Trophoblast cell (in vitro differentiated cells and primary cell): ENCODE measurements around the gene MUL1.

ENCODE experiments used
- DNase-seq, 2 donors: peaks; one replicate each; pipeline ENCODE4 v3.0.0-alpha.2; 2016
- H2AFZ ChIP-seq: 2 replicates; pipeline ENCODE4 v1.6.1; 2013; ENCODE audit warnings: low read length, moderate library complexity, mild to moderate bottlenecking; ENCODE audit not compliant: insufficient read depth, poor library complexity
- H2AK5ac ChIP-seq: 2 replicates; pipeline ENCODE4 v1.6.1; 2013; ENCODE audit warnings: mild to moderate bottlenecking, low read length
- H2BK120ac ChIP-seq: 2 replicates; pipeline ENCODE4 v1.6.1; 2013; ENCODE audit warnings: low read length, mild to moderate bottlenecking, moderate library complexity; ENCODE audit not compliant: insufficient read depth, poor library complexity
- H2BK12ac ChIP-seq: 2 replicates; pipeline ENCODE4 v1.6.1; 2013; ENCODE audit warnings: mild to moderate bottlenecking, low read length, moderate library complexity
- H2BK5ac ChIP-seq: 2 replicates; pipeline ENCODE4 v1.6.1; 2013; ENCODE audit warnings: low read length, low read depth, moderate library complexity, mild to moderate bottlenecking; ENCODE audit not compliant: poor library complexity
- H3K14ac ChIP-seq: 2 replicates; pipeline ENCODE4 v1.6.1; 2013; ENCODE audit warnings: mild to moderate bottlenecking, low read length
- H3K18ac ChIP-seq: 2 replicates; pipeline ENCODE4 v1.6.1; 2013; ENCODE audit warnings: mild to moderate bottlenecking, low read length
- H3K23ac ChIP-seq: 2 replicates; pipeline ENCODE4 v1.6.1; 2013; ENCODE audit warnings: low read length
- H3K27ac ChIP-seq: 2 replicates; pipeline ENCODE4 v1.5.1; 2013; ENCODE audit warnings: low read depth, mild to moderate bottlenecking, inconsistent platforms, low read length, moderate library complexity
- H3K27me3 ChIP-seq: 2 replicates; pipeline ENCODE4 v1.6.1; 2013; ENCODE audit warnings: inconsistent platforms, mild to moderate bottlenecking, low read length, moderate library complexity; ENCODE audit not compliant: insufficient read depth
- H3K36me3 ChIP-seq, 2 experiments: 1 replicate in 1 of 2; 2 replicates in 1 of 2; pipeline ENCODE4 v1.6.1; 2013; ENCODE audit warnings: low read length in 2 of 2, mild to moderate bottlenecking in 2 of 2, moderate library complexity in 1 of 2; ENCODE audit not compliant: insufficient read depth in 2 of 2, control insufficient read depth in 1 of 2
- H3K4ac ChIP-seq: 2 replicates; pipeline ENCODE4 v1.6.1; 2013; ENCODE audit warnings: low read depth, mild to moderate bottlenecking, low read length, moderate library complexity
- H3K4me1 ChIP-seq, 2 experiments: 1 replicate in 1 of 2; 2 replicates in 1 of 2; pipeline ENCODE4 v1.6.1; 2013; ENCODE audit warnings: low read length in 2 of 2, mild to moderate bottlenecking in 2 of 2, moderate library complexity in 1 of 2; ENCODE audit not compliant: insufficient read depth in 2 of 2, control insufficient read depth in 1 of 2
- H3K4me2 ChIP-seq: 2 replicates; pipeline ENCODE4 v1.6.1; 2013; ENCODE audit warnings: inconsistent platforms, mild to moderate bottlenecking, low read length, moderate library complexity
- H3K4me3 ChIP-seq: 2 replicates; pipeline ENCODE4 v1.5.1; 2013; ENCODE audit warnings: mild to moderate bottlenecking, low read depth, low read length, inconsistent platforms
- H3K79me1 ChIP-seq: one replicate; pipeline ENCODE4 v1.6.1; 2013; ENCODE audit warnings: low read length
- H3K79me2 ChIP-seq: 2 replicates; pipeline ENCODE4 v1.6.1; 2013; ENCODE audit warnings: low read length, mild to moderate bottlenecking; ENCODE audit not compliant: control insufficient read depth, insufficient read depth, poor library complexity
- H3K9ac ChIP-seq: 2 replicates; pipeline ENCODE4 v1.6.1; 2013; ENCODE audit warnings: mild to moderate bottlenecking, low read length
- H3K9me3 ChIP-seq: 2 replicates; pipeline ENCODE4 v1.6.1; 2013; ENCODE audit warnings: low read depth, mild to moderate bottlenecking, control low read depth, inconsistent platforms, low read length; ENCODE audit not compliant: insufficient read depth
- H4K12ac ChIP-seq: 2 replicates; pipeline ENCODE4 v1.6.1; 2013; ENCODE audit warnings: low read depth, mild to moderate bottlenecking, low read length, moderate library complexity
- H4K8ac ChIP-seq: 2 replicates; pipeline ENCODE4 v1.6.1; 2013; ENCODE audit warnings: low read depth, mild to moderate bottlenecking, low read length, moderate library complexity
- H4K91ac ChIP-seq: one replicate; pipeline ENCODE4 v1.6.1; 2013; ENCODE audit warnings: low read depth, mild to moderate bottlenecking, low read length, moderate library complexity
- WGBS: extraction: QIAGEN DNeasy Blood & Tissue Kit; methylation state at CpG from one replicate; pipeline ENCODE4 v1.1.7; 2013; ENCODE audit warnings: missing lambda C conversion rate; ENCODE audit not compliant: insufficient read length, insufficient coverage; ENCODE audit errors: extremely low coverage; 5-methylcytosine and 5-hydroxymethylcytosine counted together

MUL1 gene

DNA sequence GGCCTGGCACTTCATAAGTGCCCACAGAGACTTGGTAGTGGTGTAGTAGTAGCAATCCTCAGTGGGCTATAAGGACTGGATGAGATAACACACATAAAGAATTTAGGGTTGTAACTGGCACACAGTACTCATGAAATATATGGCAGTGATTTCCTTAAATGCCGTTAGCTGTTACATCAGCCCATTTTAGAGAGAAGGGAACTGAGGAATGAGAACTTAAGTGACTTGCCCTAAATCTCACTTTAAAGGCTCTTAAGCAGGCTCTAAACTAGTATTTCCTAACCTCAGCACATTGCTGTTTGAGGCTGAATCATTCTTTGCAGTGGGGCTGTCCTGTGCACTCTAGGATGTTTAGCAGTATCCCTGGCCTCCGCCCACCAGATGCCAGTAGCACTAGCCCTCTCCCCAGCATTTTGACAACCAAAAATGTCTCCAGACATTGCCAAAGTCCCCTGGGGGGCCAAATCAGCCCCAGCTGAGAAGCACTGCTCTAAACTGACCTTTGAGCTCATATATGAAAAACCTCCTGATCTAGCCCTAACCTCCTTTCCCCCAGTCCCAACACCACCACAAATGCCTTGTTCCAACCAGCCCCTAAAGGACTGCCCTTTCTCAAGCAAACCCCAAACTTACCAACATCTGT is 33.5 kb downstream of the MUL1 start:
- Histone ChIP-seq H3K4me1 (peaks cover 13% of the 10 kb centered on the region in 2 experiments), H3K9ac (no peak overlapping the region), H3K4ac (no peak overlapping the region), H3K79me2 (no peaks in the 10 kb centered on the region), H4K8ac (no peak overlapping the region), H3K4me3 (no peak overlapping the region), H2AFZ (no peak overlapping the region), H3K36me3 (no peaks in the 10 kb centered on the region), H2BK120ac (no peak overlapping the region), H3K27ac (no peak overlapping the region), H3K14ac (no peak overlapping the region), H3K23ac (no peak overlapping the region), H3K79me1 (no peaks in the 10 kb centered on the region), H3K18ac (no peak overlapping the region), H3K27me3 (no peaks in the 10 kb centered on the region), H3K4me2 (no peak overlapping the region), H2AK5ac (no peak overlapping the region), H4K12ac (no peak overlapping the region), H2BK12ac (no peak overlapping the region), H3K9me3 (no peaks in the 10 kb centered on the region), H2BK5ac (no peak overlapping the region), H4K91ac (no peak overlapping the region)
- DNase-seq = no peak
- WGBS = no CpG with 5 or more reads among the region's 2 CpGs

- H4K12ac ChIP-seq = no peak overlapping the region
- no peaks in the 10 kb centered on the region for H3K79me1 ChIP-seq
- H2BK12ac ChIP-seq = no peak overlapping the region
- H3K4me3 ChIP-seq = no peak overlapping the region
- no CpG with 5 or more reads among the region's 4 CpGs for WGBS
- H2BK120ac ChIP-seq = no peak overlapping the region
- no peaks in the 10 kb centered on the region for H3K79me2 ChIP-seq
- no peak for DNase-seq
- no peak overlapping the region for H2AFZ ChIP-seq
- H2AK5ac ChIP-seq = no peak overlapping the region
- no peak overlapping the region for H4K91ac ChIP-seq
- no peaks in the 10 kb centered on the region for H3K9me3 ChIP-seq
- H2BK5ac ChIP-seq = no peak overlapping the region
- no peak overlapping the region for H3K23ac ChIP-seq
- H3K27ac ChIP-seq = no peak overlapping the region
- no peaks in the 10 kb centered on the region for H3K36me3 ChIP-seq
- H3K9ac ChIP-seq = no peak overlapping the region
- peaks cover 13% of the 10 kb centered on the region in 2 experiments for H3K4me1 ChIP-seq
- H4K8ac ChIP-seq = no peak overlapping the region
- H3K14ac ChIP-seq = no peak overlapping the region
- no peak overlapping the region for H3K4ac ChIP-seq
- no peaks in the 10 kb centered on the region for H3K27me3 ChIP-seq
- no peak overlapping the region for H3K4me2 ChIP-seq
- no peak overlapping the region for H3K18ac ChIP-seq
Observed at GRCh38 chr1:20473894-20474293, 34.1 kb downstream of the MUL1 start.

DNA sequence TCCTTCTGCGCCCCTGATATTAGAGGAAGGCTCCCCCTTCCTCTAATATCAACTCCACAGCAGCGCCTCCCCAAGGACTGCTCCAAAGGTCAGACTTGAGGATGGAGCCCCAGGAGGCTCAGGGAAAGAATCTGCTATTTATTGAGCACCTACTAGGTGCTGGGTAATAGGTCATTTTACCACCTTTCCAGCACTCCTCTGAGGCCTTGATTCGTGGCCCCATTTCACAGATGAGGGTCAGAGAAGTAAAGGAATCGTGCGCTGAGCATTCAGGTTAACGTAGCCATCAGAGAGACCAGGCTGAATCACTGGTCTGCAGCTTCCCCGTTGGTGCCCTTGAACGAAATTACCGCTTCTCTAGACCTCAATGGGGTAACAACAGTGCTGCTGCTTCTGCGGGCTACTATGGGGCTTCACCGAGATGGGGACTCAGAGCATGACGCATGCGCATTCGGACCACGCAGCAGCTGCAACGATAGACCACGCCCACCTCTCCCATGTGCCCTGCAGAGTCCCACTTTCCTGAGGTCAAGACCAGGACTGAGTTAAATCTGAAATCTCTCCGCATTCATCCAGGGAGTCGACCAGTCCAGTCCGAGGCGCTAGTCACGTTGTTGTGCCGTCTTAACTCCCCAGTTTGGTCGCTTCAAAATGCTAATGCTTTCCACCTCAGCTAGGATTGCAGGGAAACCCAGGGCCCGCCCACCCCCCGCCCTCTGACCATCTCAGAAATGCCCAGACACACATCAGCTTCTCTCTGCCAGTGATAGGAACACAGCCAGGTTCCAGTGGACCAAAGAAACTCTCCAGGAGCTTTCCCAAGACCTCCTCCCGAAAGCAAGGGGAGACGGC is 34.9 kb downstream of the MUL1 start:
- no peaks in the 10 kb centered on the region for H3K27me3 ChIP-seq
- no peak overlapping the region for H3K4me3 ChIP-seq
- H3K79me2 ChIP-seq = no peaks in the 10 kb centered on the region
- H2BK120ac ChIP-seq = no peak overlapping the region
- peaks cover 13% of the 10 kb centered on the region in 2 experiments for H3K4me1 ChIP-seq
- no CpG with 5 or more reads among the region's 28 CpGs for WGBS
- H3K4ac ChIP-seq = no peak overlapping the region
- H4K12ac ChIP-seq = no peak overlapping the region
- H4K8ac ChIP-seq = no peak overlapping the region
- H3K14ac ChIP-seq = no peak overlapping the region
- H2AK5ac ChIP-seq = no peak overlapping the region
- H2BK5ac ChIP-seq = no peak overlapping the region
- H2BK12ac ChIP-seq = no peak overlapping the region
- no peak overlapping the region for H4K91ac ChIP-seq
- H3K79me1 ChIP-seq = no peaks in the 10 kb centered on the region
- no peak overlapping the region for H3K9ac ChIP-seq
- no peak overlapping the region for H2AFZ ChIP-seq
- H3K9me3 ChIP-seq = no peaks in the 10 kb centered on the region
- H3K27ac ChIP-seq = no peak overlapping the region
- H3K36me3 ChIP-seq = no peaks in the 10 kb centered on the region
- DNase-seq = peak in 1 of 2 donors; percentile 48
- H3K23ac ChIP-seq = no peak overlapping the region
- peak overlapping the region; percentile 50 for H3K4me2 ChIP-seq
- H3K18ac ChIP-seq = no peak overlapping the region

- H3K79me1 ChIP-seq = no peaks in the 10 kb centered on the region
- H3K79me2 ChIP-seq = no peaks in the 10 kb centered on the region
- WGBS = no CpG with 5 or more reads among the region's 4 CpGs
- H3K23ac ChIP-seq = no peak overlapping the region
- no peak overlapping the region for H2BK12ac ChIP-seq
- H3K9me3 ChIP-seq = no peaks in the 10 kb centered on the region
- no peak overlapping the region for H3K4ac ChIP-seq
- H3K4me1 ChIP-seq = peaks cover 13% of the 10 kb centered on the region in 2 experiments
- H3K18ac ChIP-seq = no peak overlapping the region
- no peak overlapping the region for H4K12ac ChIP-seq
- no peak overlapping the region for H2BK120ac ChIP-seq
- H3K4me2 ChIP-seq = no peak overlapping the region
- H3K36me3 ChIP-seq = no peaks in the 10 kb centered on the region
- no peak overlapping the region for H2AFZ ChIP-seq
- no peak overlapping the region for H3K9ac ChIP-seq
- no peak overlapping the region for H2BK5ac ChIP-seq
- H3K27me3 ChIP-seq = no peaks in the 10 kb centered on the region
- H4K8ac ChIP-seq = no peak overlapping the region
- H3K27ac ChIP-seq = no peak overlapping the region
- no peak for DNase-seq
- H3K4me3 ChIP-seq = no peak overlapping the region
- no peak overlapping the region for H2AK5ac ChIP-seq
- no peak overlapping the region for H4K91ac ChIP-seq
- H3K14ac ChIP-seq = no peak overlapping the region
Observed at GRCh38 chr1:20472121-20472520, 35.8 kb downstream of the MUL1 start.
